HCT116 (cell line): ENCODE measurements around the gene NDUFS6.

ENCODE experiments used
- POLR2A ChIP-seq: IDR thresholded peaks from 2 replicates; pipeline ENCODE4 v1.7.0; 2011; ENCODE audit warnings: borderline replicate concordance; ENCODE audit not compliant: insufficient read depth, insufficient read length; ENCODE audit errors: extremely low read depth
- POLR2AphosphoS5 ChIP-seq: IDR thresholded peaks from 2 replicates; pipeline ENCODE4 v1.6.1; 2011; ENCODE audit warnings: mild to moderate bottlenecking, low read depth, low read length, moderate library complexity
- RAD21 ChIP-seq: IDR thresholded peaks from 2 replicates; pipeline ENCODE4 v1.6.1; 2012; ENCODE audit warnings: low read depth, mild to moderate bottlenecking
- SIN3A ChIP-seq: IDR thresholded peaks from 2 replicates; pipeline ENCODE4 v1.6.1; 2012; ENCODE audit warnings: low read depth
- SP1 ChIP-seq: IDR thresholded peaks from 2 replicates; pipeline ENCODE4 v1.6.1; 2012; ENCODE audit warnings: low read depth
- ZNF274 ChIP-seq: fragments of 200-500 bp; sonication (Bioruptor generic); IDR thresholded peaks from 2 replicates; pipeline ENCODE4 v1.6.1; 2014; ENCODE audit warnings: mild to moderate bottlenecking, low read depth, low read length, inconsistent platforms
- TF ChIP-seq, protein P1 (sequence below), 3 experiments: fragments of 200-600 bp in 1 of 3; sonication (generic) in 1 of 3; IDR thresholded peaks in 2 of 3; conservative IDR thresholded peaks in 1 of 3; 2 replicates each; pipeline ENCODE4 v1.5.1; 2012 to 2017; ENCODE audit warnings: low read depth in 2 of 3, low read length in 2 of 3, antibody characterized with exemption in 1 of 3, borderline replicate concordance in 1 of 3, control low read depth in 1 of 3, mild to moderate bottlenecking in 1 of 3, mixed read lengths in 1 of 3, mixed run types in 1 of 3, moderate library complexity in 1 of 3; ENCODE audit not compliant: insufficient read depth in 1 of 3
- TF ChIP-seq, protein P2 (sequence below): IDR thresholded peaks from 2 replicates; pipeline ENCODE4 v1.6.1; 2011; ENCODE audit warnings: mild to moderate bottlenecking, low read length, moderate library complexity; ENCODE audit not compliant: insufficient replicate concordance; ENCODE audit errors: extremely low read depth
- TF ChIP-seq, protein P3 (sequence below): IDR thresholded peaks from 2 replicates; pipeline ENCODE4 v1.6.1; 2012

DNA sequence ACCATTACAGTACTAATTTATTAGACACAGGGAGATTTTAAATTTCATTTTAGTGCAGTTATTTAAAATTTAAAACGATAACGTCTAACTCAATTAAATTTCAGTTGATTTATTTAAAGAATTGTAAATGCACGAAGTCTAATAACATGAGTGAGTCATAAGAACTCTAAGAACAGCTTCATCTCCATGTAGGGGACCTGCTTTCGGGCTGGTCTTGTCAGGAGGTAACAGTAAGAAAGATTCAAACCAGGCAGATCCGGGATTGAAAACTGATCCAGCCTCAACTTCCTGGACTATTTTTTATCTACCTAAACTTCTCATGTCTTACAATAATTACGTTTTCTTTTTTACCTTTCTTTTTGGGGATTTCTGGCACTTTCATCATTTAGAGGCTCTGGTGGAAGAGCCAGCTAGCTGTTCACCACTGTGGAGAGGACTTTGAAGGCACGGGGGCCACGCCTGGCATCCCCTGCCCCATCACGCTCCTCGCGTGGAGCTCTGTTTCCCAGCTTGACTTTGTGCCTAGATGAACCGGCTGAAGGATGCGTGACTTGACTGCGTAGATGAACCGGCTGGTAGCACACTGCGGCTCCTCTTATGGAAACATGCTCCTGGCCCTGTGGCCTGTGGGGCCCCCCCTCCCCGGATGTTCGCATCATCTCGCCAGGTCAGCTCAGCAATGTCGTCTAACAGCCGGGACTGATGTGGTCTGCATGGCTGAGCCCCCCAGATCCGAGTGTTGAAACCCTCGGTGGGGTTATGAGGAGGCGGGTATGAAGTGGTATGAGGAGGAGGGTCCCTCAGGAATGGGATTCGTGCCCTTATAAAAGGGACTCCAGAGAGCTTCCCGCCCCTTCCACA, 26.0 kb downstream of the NDUFS6 start:
- TF ChIP-seq, protein P1, sequence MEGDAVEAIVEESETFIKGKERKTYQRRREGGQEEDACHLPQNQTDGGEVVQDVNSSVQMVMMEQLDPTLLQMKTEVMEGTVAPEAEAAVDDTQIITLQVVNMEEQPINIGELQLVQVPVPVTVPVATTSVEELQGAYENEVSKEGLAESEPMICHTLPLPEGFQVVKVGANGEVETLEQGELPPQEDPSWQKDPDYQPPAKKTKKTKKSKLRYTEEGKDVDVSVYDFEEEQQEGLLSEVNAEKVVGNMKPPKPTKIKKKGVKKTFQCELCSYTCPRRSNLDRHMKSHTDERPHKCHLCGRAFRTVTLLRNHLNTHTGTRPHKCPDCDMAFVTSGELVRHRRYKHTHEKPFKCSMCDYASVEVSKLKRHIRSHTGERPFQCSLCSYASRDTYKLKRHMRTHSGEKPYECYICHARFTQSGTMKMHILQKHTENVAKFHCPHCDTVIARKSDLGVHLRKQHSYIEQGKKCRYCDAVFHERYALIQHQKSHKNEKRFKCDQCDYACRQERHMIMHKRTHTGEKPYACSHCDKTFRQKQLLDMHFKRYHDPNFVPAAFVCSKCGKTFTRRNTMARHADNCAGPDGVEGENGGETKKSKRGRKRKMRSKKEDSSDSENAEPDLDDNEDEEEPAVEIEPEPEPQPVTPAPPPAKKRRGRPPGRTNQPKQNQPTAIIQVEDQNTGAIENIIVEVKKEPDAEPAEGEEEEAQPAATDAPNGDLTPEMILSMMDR (IDR thresholded peaks at IDR 0.05 in 2 of 3, conservative IDR thresholded peaks at IDR 0.05 in 1 of 3; ENCODE audit: borderline replicate concordance in 1 of 3, insufficient read depth in 1 of 3, low read depth in 2 of 3, low read length in 2 of 3), result no peak
- TF ChIP-seq SP1 (no peak), POLR2A (no peak), SIN3A (no peak), POLR2AphosphoS5 (no peak), ZNF274 (no peak), RAD21 (no peak)
- TF ChIP-seq, protein P2, sequence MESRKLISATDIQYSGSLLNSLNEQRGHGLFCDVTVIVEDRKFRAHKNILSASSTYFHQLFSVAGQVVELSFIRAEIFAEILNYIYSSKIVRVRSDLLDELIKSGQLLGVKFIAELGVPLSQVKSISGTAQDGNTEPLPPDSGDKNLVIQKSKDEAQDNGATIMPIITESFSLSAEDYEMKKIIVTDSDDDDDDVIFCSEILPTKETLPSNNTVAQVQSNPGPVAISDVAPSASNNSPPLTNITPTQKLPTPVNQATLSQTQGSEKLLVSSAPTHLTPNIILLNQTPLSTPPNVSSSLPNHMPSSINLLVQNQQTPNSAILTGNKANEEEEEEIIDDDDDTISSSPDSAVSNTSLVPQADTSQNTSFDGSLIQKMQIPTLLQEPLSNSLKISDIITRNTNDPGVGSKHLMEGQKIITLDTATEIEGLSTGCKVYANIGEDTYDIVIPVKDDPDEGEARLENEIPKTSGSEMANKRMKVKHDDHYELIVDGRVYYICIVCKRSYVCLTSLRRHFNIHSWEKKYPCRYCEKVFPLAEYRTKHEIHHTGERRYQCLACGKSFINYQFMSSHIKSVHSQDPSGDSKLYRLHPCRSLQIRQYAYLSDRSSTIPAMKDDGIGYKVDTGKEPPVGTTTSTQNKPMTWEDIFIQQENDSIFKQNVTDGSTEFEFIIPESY, result no peak
- TF ChIP-seq, protein P3, sequence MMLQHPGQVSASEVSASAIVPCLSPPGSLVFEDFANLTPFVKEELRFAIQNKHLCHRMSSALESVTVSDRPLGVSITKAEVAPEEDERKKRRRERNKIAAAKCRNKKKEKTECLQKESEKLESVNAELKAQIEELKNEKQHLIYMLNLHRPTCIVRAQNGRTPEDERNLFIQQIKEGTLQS, result no peak
